BLaER1 (cell line): ENCODE results near the gene TMEM131L.
"Not testable (repeated sequence)": the region's sequence is repeated elsewhere in the genome, so short reads cannot be mapped to it uniquely, and the experiment has no call there.

Experiments
- H3K27ac ChIP-seq: shearing (Covaris generic); formaldehyde crosslinking; 2 replicates; pipeline ENCODE4 v1.8.1; 2022
- H3K27me3 ChIP-seq: shearing (Covaris generic); formaldehyde crosslinking; 2 replicates; pipeline ENCODE4 v1.8.1; 2022
- H3K36me3 ChIP-seq: shearing (Covaris generic); formaldehyde crosslinking; 2 replicates; pipeline ENCODE4 v1.8.1; 2022
- H3K4me1 ChIP-seq: shearing (Covaris generic); formaldehyde crosslinking; 2 replicates; pipeline ENCODE4 v1.8.1; 2022
- H3K4me2 ChIP-seq: shearing (Covaris generic); formaldehyde crosslinking; 2 replicates; pipeline ENCODE4 v1.8.1; 2022
- H3K4me3 ChIP-seq: shearing (Covaris generic); formaldehyde crosslinking; 2 replicates; pipeline ENCODE4 v1.8.1; 2022
- H3K9ac ChIP-seq: shearing (Covaris generic); formaldehyde crosslinking; 2 replicates; pipeline ENCODE4 v1.8.1; 2022
- H3K9me3 ChIP-seq: shearing (Covaris generic); formaldehyde crosslinking; 2 replicates; pipeline ENCODE4 v1.8.1; 2022
- H4K20me1 ChIP-seq: shearing (Covaris generic); formaldehyde crosslinking; 2 replicates; pipeline ENCODE4 v1.8.1; 2022
- Cebpa-rat ChIP-seq: shearing (Covaris generic); IDR thresholded peaks from 2 replicates; pipeline ENCODE4 v1.8.1; 2022

TMEM131L gene

DNA sequence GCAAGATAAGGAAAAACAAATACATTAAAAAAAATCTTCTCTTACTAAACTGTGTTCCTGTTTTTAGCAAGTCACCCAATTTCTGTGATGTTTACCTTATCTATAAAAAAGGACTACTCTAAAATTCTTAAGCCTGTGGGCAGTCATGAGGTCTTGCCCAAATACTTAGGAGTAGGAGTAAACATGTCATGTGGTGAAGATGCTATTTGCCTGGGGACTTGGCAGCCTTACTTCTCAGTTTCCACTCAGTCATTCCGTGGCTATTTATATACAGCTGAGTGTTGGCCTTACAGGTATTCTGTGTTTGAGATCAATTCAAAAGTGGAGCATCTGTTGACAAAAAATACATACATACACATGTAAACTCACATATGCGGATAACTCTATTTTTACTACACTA is 128.1 kb downstream of the TMEM131L start:
- no peaks in the 10 kb centered on the region for H3K9me3 ChIP-seq
- H3K36me3 ChIP-seq = peaks cover 96% of the 10 kb centered on the region
- no peaks in the 10 kb centered on the region for H3K4me1 ChIP-seq
- H3K27me3 ChIP-seq = no peaks in the 10 kb centered on the region
- no peak overlapping the region for H3K4me2 ChIP-seq
- H3K9ac ChIP-seq = no peak overlapping the region
- peaks cover 94% of the 10 kb centered on the region for H4K20me1 ChIP-seq
- H3K27ac ChIP-seq = no peak overlapping the region
- no peak for TF ChIP-seq Cebpa-rat
- no peak overlapping the region for H3K4me3 ChIP-seq

DNA sequence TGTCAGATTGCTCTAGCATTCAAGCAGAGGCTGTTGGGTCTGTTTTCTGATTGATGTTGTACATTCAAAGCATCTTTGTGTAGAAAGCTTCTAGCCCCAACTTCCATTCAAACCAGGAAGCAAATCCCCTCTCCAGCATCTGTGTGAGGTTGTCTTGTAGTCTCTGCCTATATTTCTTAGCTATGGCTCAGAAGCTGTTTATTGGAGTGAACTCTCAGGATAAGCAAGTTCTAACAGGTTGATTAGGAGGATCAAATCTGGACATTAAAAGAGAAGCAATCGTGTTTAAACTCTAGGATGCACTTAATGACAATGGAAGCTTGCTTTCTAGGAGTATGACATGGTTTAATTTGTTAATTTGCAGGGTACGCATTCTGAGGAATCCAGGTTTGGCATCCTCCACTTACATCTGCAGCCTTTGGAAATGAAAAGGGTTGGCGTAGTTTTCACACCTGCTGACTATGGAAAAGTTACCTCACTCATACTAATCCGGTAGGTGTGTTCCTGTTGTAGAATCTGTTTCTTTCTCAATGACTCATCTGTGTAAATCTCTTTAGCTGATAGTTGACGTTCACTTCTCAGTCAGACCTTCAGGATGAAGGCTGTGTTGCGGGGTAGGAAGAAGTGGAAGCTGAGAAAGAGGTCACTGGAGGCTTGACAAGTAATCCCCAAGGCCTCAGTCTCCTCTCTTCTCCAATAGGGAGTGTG is 129.9 kb downstream of the TMEM131L start:
- H3K9me3 ChIP-seq = no peaks in the 10 kb centered on the region
- H3K4me1 ChIP-seq = no peaks in the 10 kb centered on the region
- H3K27ac ChIP-seq = no peak overlapping the region
- H3K36me3 ChIP-seq = peaks cover 96% of the 10 kb centered on the region
- H4K20me1 ChIP-seq = peaks cover 94% of the 10 kb centered on the region
- H3K27me3 ChIP-seq = no peaks in the 10 kb centered on the region
- TF ChIP-seq Cebpa-rat = no peak
- H3K4me2 ChIP-seq = no peak overlapping the region
- no peak overlapping the region for H3K4me3 ChIP-seq
- H3K9ac ChIP-seq = no peak overlapping the region

DNA sequence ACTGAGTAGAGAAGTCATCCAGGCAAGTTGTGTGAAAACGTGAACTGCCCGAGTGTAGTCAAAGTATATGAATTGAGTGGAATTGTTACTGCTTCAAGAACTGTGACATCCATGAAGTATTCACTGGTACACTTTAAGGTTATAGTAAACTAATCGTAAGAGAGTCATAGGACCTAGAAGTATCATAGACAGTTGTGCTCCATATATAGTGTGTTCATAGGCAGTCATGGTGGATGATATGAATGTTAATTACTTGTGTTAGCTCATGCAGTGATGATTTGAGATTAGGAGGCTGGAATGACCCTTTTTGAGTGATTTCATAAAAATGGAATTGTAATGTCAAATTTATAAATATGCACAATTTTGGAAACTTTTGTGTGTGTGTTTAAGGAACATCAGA is 136.6 kb downstream of the TMEM131L start:
- Histone ChIP-seq H3K9ac (no peak overlapping the region), H3K4me3 (no peak overlapping the region), H3K36me3 (peaks cover 100% of the 10 kb centered on the region), H3K9me3 (no peaks in the 10 kb centered on the region), H3K27ac (no peak overlapping the region), H3K27me3 (no peaks in the 10 kb centered on the region), H3K4me2 (no peak overlapping the region), H3K4me1 (no peaks in the 10 kb centered on the region), H4K20me1 (peaks cover 100% of the 10 kb centered on the region)
- no peak for TF ChIP-seq Cebpa-rat

DNA sequence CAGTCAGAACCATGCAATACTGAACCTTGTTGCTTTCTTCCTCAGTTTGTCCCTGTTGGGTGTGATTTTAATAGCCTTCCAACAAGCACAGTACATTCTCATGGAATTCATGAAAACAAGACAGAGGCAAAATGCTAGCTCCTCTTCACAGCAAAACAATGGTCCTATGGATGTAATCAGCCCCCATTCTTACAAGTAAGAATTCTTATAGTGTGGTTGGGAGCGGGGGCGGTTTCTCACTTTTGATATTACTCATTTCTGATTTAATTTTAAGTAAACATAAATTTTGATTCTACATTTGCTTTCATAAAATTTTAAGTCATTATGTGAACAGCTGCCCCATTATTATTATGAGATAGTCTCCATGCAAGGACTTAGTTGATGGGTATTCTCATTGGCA is 137.1 kb downstream of the TMEM131L start:
- Histone ChIP-seq H3K4me1 (no peaks in the 10 kb centered on the region), H3K4me2 (no peak overlapping the region), H3K27me3 (no peaks in the 10 kb centered on the region), H3K9ac (no peak overlapping the region), H4K20me1 (peaks cover 100% of the 10 kb centered on the region), H3K9me3 (no peaks in the 10 kb centered on the region), H3K4me3 (no peak overlapping the region), H3K27ac (no peak overlapping the region), H3K36me3 (peaks cover 100% of the 10 kb centered on the region)
- no peak for TF ChIP-seq Cebpa-rat

DNA sequence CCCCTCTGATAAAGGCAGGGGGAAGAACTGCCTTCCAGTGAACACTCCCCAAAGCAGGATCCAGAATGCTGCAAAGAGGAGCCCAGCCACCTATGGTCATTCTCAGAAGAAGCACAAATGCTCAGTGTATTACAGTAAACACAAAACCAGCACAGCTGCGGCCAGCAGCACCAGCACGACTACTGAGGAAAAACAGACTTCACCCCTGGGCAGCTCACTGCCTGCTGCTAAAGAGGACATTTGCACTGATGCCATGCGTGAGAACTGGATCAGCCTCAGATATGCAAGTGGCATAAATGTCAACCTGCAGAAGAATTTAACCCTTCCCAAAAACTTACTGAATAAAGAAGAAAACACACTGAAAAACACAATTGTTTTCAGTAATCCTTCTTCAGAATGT is 137.7 kb downstream of the TMEM131L start:
- H3K4me2 ChIP-seq = no peak overlapping the region
- peaks cover 100% of the 10 kb centered on the region for H4K20me1 ChIP-seq
- no peak overlapping the region for H3K27ac ChIP-seq
- TF ChIP-seq Cebpa-rat = no peak
- no peak overlapping the region for H3K4me3 ChIP-seq
- H3K36me3 ChIP-seq = peaks cover 100% of the 10 kb centered on the region
- no peaks in the 10 kb centered on the region for H3K9me3 ChIP-seq
- 0 out of 2 replicates have a peak, but pooled peaks cover 2% of the 10 kb centered on the region for H3K4me1 ChIP-seq
- no peaks in the 10 kb centered on the region for H3K27me3 ChIP-seq
- no peak overlapping the region for H3K9ac ChIP-seq

DNA sequence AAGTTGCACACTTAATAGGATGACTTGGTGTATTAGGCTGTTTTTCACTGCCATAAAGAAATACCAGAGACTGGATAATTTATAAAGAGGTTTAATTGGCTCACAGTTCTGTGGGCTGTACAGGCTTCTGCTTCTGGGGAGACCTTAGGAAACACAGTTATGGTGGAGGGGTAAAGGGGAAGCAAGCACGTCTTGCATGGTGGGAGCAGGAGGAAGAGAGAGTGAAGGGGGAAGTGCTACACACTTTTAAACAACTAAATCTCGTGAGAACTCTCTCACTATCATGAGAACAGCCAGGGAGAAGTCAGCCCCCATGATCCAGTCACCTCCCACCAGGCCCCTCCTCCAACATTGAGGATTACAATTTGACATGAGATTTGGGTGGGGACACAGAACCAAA is 142.9 kb downstream of the TMEM131L start:
- H3K36me3 ChIP-seq = peaks cover 100% of the 10 kb centered on the region

DNA sequence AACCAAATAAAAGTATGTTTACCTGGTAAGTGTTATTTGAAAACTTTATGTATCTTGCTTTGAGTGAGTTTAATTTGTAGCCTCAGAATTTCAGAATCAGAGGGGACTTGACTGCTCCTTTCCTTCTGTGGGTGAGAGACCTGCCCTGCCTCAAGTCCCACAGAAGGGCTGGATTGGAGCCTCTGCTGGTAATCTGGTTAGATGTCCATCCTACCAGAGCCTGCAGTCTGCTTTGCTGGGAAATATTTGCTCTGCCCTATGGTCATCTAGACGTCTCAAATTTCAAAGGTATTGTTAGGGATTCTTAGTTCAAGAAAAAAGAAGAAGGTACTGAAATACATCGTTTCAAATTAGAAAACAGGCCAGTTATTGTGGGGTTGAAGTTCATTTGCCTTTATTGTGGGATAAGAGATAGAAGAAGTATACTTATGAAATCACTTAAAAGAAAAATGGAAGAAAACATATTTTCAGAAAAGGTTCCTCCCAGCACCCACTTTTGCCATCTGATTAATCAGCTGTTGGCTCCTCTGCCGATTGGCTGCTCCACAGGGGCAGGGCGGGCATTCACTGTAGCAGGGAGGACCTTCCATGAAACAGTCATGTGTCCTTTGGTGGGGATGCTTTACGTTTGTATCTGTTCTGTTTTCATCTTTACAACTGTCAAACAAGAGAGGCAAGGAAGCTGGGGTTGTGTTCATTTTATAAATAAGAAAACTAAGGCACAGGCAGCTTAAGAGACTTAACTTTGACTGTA is 144.6 kb downstream of the TMEM131L start:
- Histone ChIP-seq H3K4me3 (no peak overlapping the region), H3K27me3 (no peaks in the 10 kb centered on the region), H3K4me2 (no peak overlapping the region), H3K9ac (no peak overlapping the region), H3K36me3 (peaks cover 100% of the 10 kb centered on the region), H4K20me1 (peaks cover 99% of the 10 kb centered on the region), H3K27ac (no peak overlapping the region), H3K4me1 (peaks cover 11% of the 10 kb centered on the region; the same call in 1 of the 2 replicates), H3K9me3 (no peaks in the 10 kb centered on the region)
- TF ChIP-seq Cebpa-rat = no peak

More for the DNA sequence above, 142.9 kb downstream of the TMEM131L start:
- not testable (repeated sequence) for H3K4me3 ChIP-seq, H3K4me1 ChIP-seq, H3K9ac ChIP-seq, H3K4me2 ChIP-seq, H3K27me3 ChIP-seq, H3K9me3 ChIP-seq
- Histone ChIP-seq H4K20me1 (peaks cover 99% of the 10 kb centered on the region), H3K27ac (0 out of 2 replicates have a peak overlapping the region, but pooled peaks have one; percentile 15)

DNA sequence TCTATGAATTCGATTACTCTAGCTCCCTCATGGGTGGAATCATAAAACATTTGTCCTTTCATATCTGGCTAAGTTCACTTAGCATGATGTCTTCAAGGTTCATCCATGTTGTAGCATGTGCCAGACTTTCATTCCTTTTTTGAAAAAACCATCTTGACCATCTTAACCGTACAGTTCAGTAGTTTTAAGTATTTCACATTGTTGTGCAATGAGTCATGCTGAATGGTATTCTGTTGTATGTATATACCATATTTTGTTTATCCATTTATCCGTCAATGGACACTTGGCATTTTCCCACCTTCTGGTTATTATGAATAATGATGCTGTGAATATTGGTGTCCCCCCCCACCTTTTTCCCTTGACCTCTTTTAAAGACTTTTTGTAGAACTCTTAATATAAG is 145.5 kb downstream of the TMEM131L start:
- Histone ChIP-seq H3K4me2 (no peak overlapping the region), H3K27me3 (no peaks in the 10 kb centered on the region), H3K9me3 (no peaks in the 10 kb centered on the region), H4K20me1 (peaks cover 99% of the 10 kb centered on the region), H3K27ac (no peak overlapping the region), H3K36me3 (peaks cover 99% of the 10 kb centered on the region), H3K4me3 (no peak overlapping the region), H3K9ac (no peak overlapping the region), H3K4me1 (peaks cover 11% of the 10 kb centered on the region; the same call in 1 of the 2 replicates)
- TF ChIP-seq Cebpa-rat = no peak

DNA sequence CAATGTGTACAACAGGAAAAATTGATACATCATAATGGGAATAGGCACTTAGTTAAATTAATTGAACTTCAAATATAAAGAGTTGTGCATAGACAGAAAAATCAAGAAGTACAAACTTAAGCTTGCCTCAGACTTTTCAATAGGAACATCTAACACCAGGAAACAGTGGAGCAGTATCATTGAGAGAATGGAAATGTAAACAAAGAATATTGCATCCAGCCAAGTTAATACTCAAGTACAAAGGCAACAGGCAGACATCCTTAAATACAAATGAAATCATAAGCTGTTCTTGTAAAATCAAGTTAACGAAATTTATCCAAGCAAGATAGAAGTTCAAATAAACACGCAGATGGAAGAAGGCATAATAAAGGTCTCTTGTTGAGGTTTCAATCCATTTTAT is 146.7 kb downstream of the TMEM131L start:
- no peak for TF ChIP-seq Cebpa-rat
- H3K9ac ChIP-seq = no peak overlapping the region
- peaks cover 11% of the 10 kb centered on the region; the same call in 1 of the 2 replicates for H3K4me1 ChIP-seq
- peaks cover 99% of the 10 kb centered on the region for H4K20me1 ChIP-seq
- no peaks in the 10 kb centered on the region for H3K27me3 ChIP-seq
- no peaks in the 10 kb centered on the region for H3K9me3 ChIP-seq
- peaks cover 99% of the 10 kb centered on the region for H3K36me3 ChIP-seq
- H3K27ac ChIP-seq = no peak overlapping the region
- H3K4me2 ChIP-seq = no peak overlapping the region
- no peak overlapping the region for H3K4me3 ChIP-seq

DNA sequence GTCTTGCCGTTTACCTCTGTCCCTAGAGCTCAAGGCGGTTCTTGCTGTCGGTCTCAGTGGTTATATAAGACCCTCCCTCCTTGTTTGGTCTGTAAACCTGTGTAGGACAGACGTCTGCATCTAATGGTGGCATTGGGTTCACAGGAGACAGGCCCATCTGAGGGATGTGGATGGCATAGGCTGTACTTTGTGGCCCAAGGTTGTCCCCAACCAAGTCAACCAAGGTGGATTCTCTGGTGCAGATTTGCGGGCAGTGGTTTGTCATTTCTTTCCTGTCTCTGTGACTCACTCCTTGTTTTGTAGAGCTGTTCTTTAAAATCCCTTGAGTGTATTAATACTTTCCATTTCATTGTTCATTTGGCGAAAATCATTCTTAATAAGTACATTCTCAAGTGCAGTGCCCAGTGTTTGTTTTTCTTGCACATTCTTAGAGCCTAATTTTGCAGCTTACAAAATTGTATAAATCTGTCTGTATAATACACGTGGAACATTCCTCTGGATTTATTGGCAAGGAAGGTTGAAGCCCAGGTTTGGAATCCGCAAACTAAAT is 149.9 kb downstream of the TMEM131L start:
- no peak for TF ChIP-seq Cebpa-rat
- Histone ChIP-seq H3K4me2 (no peak overlapping the region), H3K4me1 (peaks cover 13% of the 10 kb centered on the region; the same call in 1 of the 2 replicates), H3K9ac (no peak overlapping the region), H3K27me3 (no peaks in the 10 kb centered on the region), H4K20me1 (peaks cover 99% of the 10 kb centered on the region), H3K36me3 (peaks cover 99% of the 10 kb centered on the region), H3K9me3 (no peaks in the 10 kb centered on the region), H3K27ac (no peak overlapping the region), H3K4me3 (no peak overlapping the region)
